ENCODE results near the gene INPPL1. TPM values are rescaled to one million over a fixed set of nuclear protein-coding genes. Genes with fewer than 3 reads are reported as not detected.

Gene INPPL1
- total and polyA plus RNA-seq, 2 donors (not counting 1 experiment from before 2014, with no cell fraction given): 205 to 208 TPM

DNA sequence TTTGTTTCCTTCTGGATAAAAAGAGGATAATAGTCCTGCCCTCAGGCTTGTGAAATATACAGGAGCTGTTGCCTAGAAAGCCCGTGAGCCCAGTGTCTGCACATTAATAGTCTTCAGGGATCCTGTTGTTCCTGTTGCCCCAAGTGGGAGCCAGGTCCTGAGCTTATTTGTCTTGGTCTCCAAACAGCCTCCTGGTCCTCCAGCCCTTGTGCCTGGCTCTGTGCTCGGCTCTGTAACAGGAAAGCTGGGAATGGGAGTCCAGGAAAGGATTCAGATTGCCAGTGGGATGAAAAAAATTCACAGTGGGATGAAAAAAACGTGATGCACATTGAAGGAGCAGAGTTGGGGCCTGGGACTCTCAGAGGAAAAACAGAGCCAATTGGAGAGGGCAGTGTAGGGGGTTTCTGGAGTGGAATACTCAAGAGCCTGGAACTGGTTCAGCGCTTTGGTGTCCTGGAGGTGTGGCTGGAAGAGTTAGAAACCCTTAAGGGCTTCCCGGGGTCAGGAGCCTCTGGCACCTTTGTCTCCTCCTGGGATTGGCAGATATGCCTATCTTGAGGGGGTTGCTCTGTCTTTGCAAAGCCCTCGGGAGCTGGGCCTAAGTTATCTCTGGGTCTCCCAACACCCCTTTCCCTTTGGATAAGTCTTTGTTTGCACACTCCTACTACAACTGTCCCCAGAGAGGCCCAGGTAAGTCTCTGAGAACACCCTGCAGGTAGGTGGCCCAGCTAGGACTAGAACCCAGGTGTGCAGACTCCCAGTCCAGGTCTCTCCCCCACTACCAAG, 2.3 kb upstream of the INPPL1 start:
- H3K27ac Mint-ChIP-seq: peak overlapping the region; percentile 96
- Histone ChIP-seq H3K9me3 (ENCODE audit: control extremely low read depth in 1 of 3, control insufficient read depth in 2 of 3, insufficient read depth in 1 of 3, low read length in 2 of 3) (no peaks in the 10 kb centered on the region), H2AFZ (ENCODE audit: insufficient read depth, low read depth, low read length, poor library complexity, severe bottlenecking) (peak overlapping the region; percentile 84), H3K4me3 (ENCODE audit: control extremely low read depth in 1 of 5, extremely low read depth in 1 of 5, insufficient read depth in 1 of 5, low read depth in 2 of 5, low read length in 4 of 5) (peak overlapping the region; percentile 50 to 91 (median 81)), H3K9ac (ENCODE audit: low read length) (peak overlapping the region; percentile 81), H3K79me2 (ENCODE audit: control insufficient read depth, insufficient read depth, low read length) (peaks cover 13% of the 10 kb centered on the region), H3K4me2 (replicated peaks; ENCODE audit: low read depth, low read length, poor library complexity, severe bottlenecking) (peak overlapping the region; percentile 99), H3K4me1 (ENCODE audit: control insufficient read depth in 2 of 2, insufficient read depth in 2 of 2, low read length in 2 of 2) (peaks cover 37 to 52% of the 10 kb centered on the region in 2 donors), H3K36me3 (replicated peaks in 1 of 2; ENCODE audit: control extremely low read depth in 1 of 2, control insufficient read depth in 1 of 2, extremely low read depth in 1 of 2, insufficient read depth in 2 of 2, low read length in 1 of 2) (no peaks in the 10 kb centered on the region), H3K27ac (ENCODE audit: low read length in 2 of 2) (peak overlapping the region; percentile 83 to 89), H3K27me3 (replicated peaks in 1 of 4; ENCODE audit: control extremely low read depth in 1 of 4, control insufficient read depth in 3 of 4, insufficient read depth in 4 of 4, low read length in 3 of 4) (no peaks in the 10 kb centered on the region), H4K20me1 (ENCODE audit: control insufficient read depth, insufficient read depth, low read length, poor library complexity, severe bottlenecking) (no peaks in the 10 kb centered on the region)
- intact Hi-C loops (cut with micrococcal nuclease): loop anchor here (2.0 to 10.0 kb wide), 9 partner anchors 77 to 1760 kb away; partner anchors contain the start of genes ARAP1, ATG16L2, CLPB and FAM168A
- peaks cover 57% of the 10 kb centered on the region for H3K4me1 Mint-ChIP-seq
- peak overlapping the region; percentile 93 for H3K4me3 Mint-ChIP-seq
- TF ChIP-seq, protein P1, sequence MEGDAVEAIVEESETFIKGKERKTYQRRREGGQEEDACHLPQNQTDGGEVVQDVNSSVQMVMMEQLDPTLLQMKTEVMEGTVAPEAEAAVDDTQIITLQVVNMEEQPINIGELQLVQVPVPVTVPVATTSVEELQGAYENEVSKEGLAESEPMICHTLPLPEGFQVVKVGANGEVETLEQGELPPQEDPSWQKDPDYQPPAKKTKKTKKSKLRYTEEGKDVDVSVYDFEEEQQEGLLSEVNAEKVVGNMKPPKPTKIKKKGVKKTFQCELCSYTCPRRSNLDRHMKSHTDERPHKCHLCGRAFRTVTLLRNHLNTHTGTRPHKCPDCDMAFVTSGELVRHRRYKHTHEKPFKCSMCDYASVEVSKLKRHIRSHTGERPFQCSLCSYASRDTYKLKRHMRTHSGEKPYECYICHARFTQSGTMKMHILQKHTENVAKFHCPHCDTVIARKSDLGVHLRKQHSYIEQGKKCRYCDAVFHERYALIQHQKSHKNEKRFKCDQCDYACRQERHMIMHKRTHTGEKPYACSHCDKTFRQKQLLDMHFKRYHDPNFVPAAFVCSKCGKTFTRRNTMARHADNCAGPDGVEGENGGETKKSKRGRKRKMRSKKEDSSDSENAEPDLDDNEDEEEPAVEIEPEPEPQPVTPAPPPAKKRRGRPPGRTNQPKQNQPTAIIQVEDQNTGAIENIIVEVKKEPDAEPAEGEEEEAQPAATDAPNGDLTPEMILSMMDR (IDR thresholded peaks at IDR 0.05): no peak
- no peak for TF ChIP-seq EZH2 (IDR thresholded peaks at IDR 0.05; ENCODE audit: borderline replicate concordance, insufficient read depth, low read depth, low read length, poor library complexity, severe bottlenecking)
- 79% methylated on average over 5 of the region's 6 CpGs for WGBS (ENCODE audit: insufficient coverage)
- no peak for ATAC-seq (ENCODE audit: low read depth)
- no peak for DNase-seq
- H3K9me3 Mint-ChIP-seq (ENCODE audit: insufficient read depth): no peaks in the 10 kb centered on the region
- H3K27me3 Mint-ChIP-seq: no peaks in the 10 kb centered on the region
- POLR2A ChIA-PET: interaction anchor here (0.9 to 1.4 kb wide), 3 partner anchors 12 to 244 kb away, joined by 3 to 11 read pairs (median 4); no protein-coding TSS in a partner anchor
- CTCF ChIA-PET: interaction anchor here (1.0 to 2.3 kb wide), 8 partner anchors 10 to 192 kb away, joined by 3 to 20 read pairs (median 4); no protein-coding TSS in a partner anchor
